Gastrocnemius medialis (tissue), 4 donors: ENCODE measurements around the gene CDC42EP5.

Experiments used
- CTCF ChIP-seq, 5 experiments: fragments of 450-650 bp in 3 of 5; fragments of 200-600 bp in 2 of 5; sonication (generic) in 2 of 5; IDR thresholded peaks in 4 of 5; conservative IDR thresholded peaks in 1 of 5; 1 replicate in 4 of 5; 2 replicates in 1 of 5; pipeline ENCODE4 v1.5.1; 2016 to 2019; ENCODE audit warnings: antibody characterized with exemption in 5 of 5, mild to moderate bottlenecking in 3 of 5, moderate library complexity in 3 of 5
- POLR2A ChIP-seq, 2 donors: fragments of 450-650 bp; IDR thresholded peaks; one replicate each; pipeline ENCODE4 v1.6.1; 2017; ENCODE audit warnings: antibody characterized with exemption in 2 of 2, mild to moderate bottlenecking in 2 of 2, moderate library complexity in 2 of 2

- no peak for TF ChIP-seq CTCF (IDR thresholded peaks at IDR 0.05 in 4 of 5, conservative IDR thresholded peaks at IDR 0.05 in 1 of 5)
- no peak for TF ChIP-seq POLR2A (IDR thresholded peaks at IDR 0.05)
Observed at GRCh38 chr19:54424660-54425381, 48.3 kb downstream of the CDC42EP5 start.
